HEK293 (cell line): ENCODE measurements around the gene ARL15.

Experiments
- CTCF ChIA-PET: fragments of 350-600 bp; formaldehyde crosslinking; extraction: SDS; loops from one replicate; lab custom pipeline; 2021; ENCODE audit warnings: antibody characterized with exemption; lab: Yijun Ruan, JAX
- POLR2A ChIA-PET: fragments of 300-600 bp; formaldehyde crosslinking; extraction: SDS; loops from one replicate; lab custom pipeline; 2020; ENCODE audit warnings: antibody characterized with exemption, inconsistent platforms; lab: Yijun Ruan, JAX
- H3K27ac ChIP-seq: fragments of 200-500 bp; sonication (Bioruptor generic); 2 replicates; pipeline ENCODE4 v1.5.1; 2014; ENCODE audit warnings: low read depth, low read length, control low read depth, inconsistent platforms; ENCODE audit errors: extremely low read depth
- H3K36me3 ChIP-seq, 2 experiments: fragments of 200-500 bp in 1 of 2; sonication (Bioruptor generic) in 1 of 2; 1 replicate in 1 of 2; 2 replicates in 1 of 2; pipeline ENCODE4 v1.5.1; 2014 to 2017; ENCODE audit warnings: inconsistent platforms in 2 of 2, low read length in 2 of 2; ENCODE audit not compliant: control insufficient read depth in 2 of 2, insufficient read depth in 1 of 2
- H3K4me1 ChIP-seq: fragments of 200-500 bp; sonication (Bioruptor generic); 2 replicates; pipeline ENCODE4 v1.5.1; 2014; ENCODE audit warnings: mild to moderate bottlenecking, low read length, inconsistent platforms; ENCODE audit not compliant: control insufficient read depth, insufficient read depth
- H3K4me3 ChIP-seq: 2 replicates; pipeline ENCODE4 v1.5.1; 2011; ENCODE audit warnings: low read depth, mild to moderate bottlenecking, control low read depth, low read length, moderate library complexity
- H3K9me3 ChIP-seq: fragments of 200-500 bp; sonication (Bioruptor generic); 2 replicates; pipeline ENCODE4 v1.5.1; 2014; ENCODE audit warnings: low read depth, low read length, inconsistent platforms; ENCODE audit not compliant: control insufficient read depth, insufficient read depth
- ATF2 ChIP-seq: fragments of 450-650 bp; formaldehyde crosslinking; IDR thresholded peaks from 2 replicates; pipeline ENCODE4 v1.5.1; 2016; ENCODE audit warnings: missing biosample characterization, missing genetic modification characterization, low read depth
- BCL11B ChIP-seq: fragments of 450-650 bp; formaldehyde crosslinking; IDR thresholded peaks from 2 replicates; pipeline ENCODE4 v1.5.1; 2016; ENCODE audit warnings: low read depth, missing biosample characterization, missing genetic modification characterization
- FEZF1 ChIP-seq: fragments of 450-650 bp; formaldehyde crosslinking; IDR thresholded peaks from 2 replicates; pipeline ENCODE4 v1.5.1; 2016; ENCODE audit warnings: missing biosample characterization, missing genetic modification characterization
- GFI1B ChIP-seq: fragments of 450-650 bp; formaldehyde crosslinking; IDR thresholded peaks from 2 replicates; pipeline ENCODE4 v1.5.1; 2016; ENCODE audit warnings: missing biosample characterization, missing genetic modification characterization
- HOXC10 ChIP-seq: sonication (generic); formaldehyde crosslinking; IDR thresholded peaks from 2 replicates; pipeline ENCODE4 v1.8.1; 2023; ENCODE audit warnings: mild to moderate bottlenecking, missing genetic modification reagents
- OVOL3 ChIP-seq: fragments of 450-650 bp; formaldehyde crosslinking; IDR thresholded peaks from 2 replicates; pipeline ENCODE4 v1.5.1; 2016; ENCODE audit warnings: missing biosample characterization, missing genetic modification characterization
- SCRT2 ChIP-seq: fragments of 450-650 bp; formaldehyde crosslinking; IDR thresholded peaks from 2 replicates; pipeline ENCODE4 v1.5.1; 2016; ENCODE audit warnings: missing biosample characterization, missing genetic modification characterization
- WT1 ChIP-seq: fragments of 450-650 bp; formaldehyde crosslinking; IDR thresholded peaks from 2 replicates; pipeline ENCODE4 v1.5.1; 2016; ENCODE audit warnings: missing biosample characterization, missing genetic modification characterization
- ZBTB10 ChIP-seq: fragments of 450-650 bp; formaldehyde crosslinking; IDR thresholded peaks from 2 replicates; pipeline ENCODE4 v1.5.1; 2016; ENCODE audit warnings: missing biosample characterization, missing genetic modification characterization
- ZBTB20 ChIP-seq: fragments of 450-650 bp; formaldehyde crosslinking; IDR thresholded peaks from 2 replicates; pipeline ENCODE4 v1.5.1; 2016; ENCODE audit warnings: missing biosample characterization, missing genetic modification characterization
- ZNF184 ChIP-seq: fragments of 450-650 bp; IDR thresholded peaks from 2 replicates; pipeline ENCODE4 v1.5.1; 2018; ENCODE audit warnings: missing biosample characterization, mild to moderate bottlenecking, missing genetic modification characterization
- ZNF221 ChIP-seq: fragments of 450-650 bp; formaldehyde crosslinking; IDR thresholded peaks from 2 replicates; pipeline ENCODE4 v1.5.1; 2017; ENCODE audit warnings: missing biosample characterization, missing genetic modification characterization, borderline replicate concordance
- ZNF366 ChIP-seq: fragments of 450-650 bp; formaldehyde crosslinking; conservative IDR thresholded peaks from 2 replicates; pipeline ENCODE4 v1.5.1; 2016; ENCODE audit warnings: missing biosample characterization, missing genetic modification characterization
- ZNF398 ChIP-seq: fragments of 450-650 bp; formaldehyde crosslinking; IDR thresholded peaks from 2 replicates; pipeline ENCODE4 v1.5.1; 2017; ENCODE audit warnings: missing biosample characterization, missing genetic modification characterization
- ZNF549 ChIP-seq: fragments of 450-650 bp; IDR thresholded peaks from 2 replicates; pipeline ENCODE4 v1.5.1; 2018; ENCODE audit warnings: missing biosample characterization, missing genetic modification characterization, mild to moderate bottlenecking, inconsistent platforms, moderate library complexity
- ZNF654 ChIP-seq: fragments of 450-650 bp; formaldehyde crosslinking; IDR thresholded peaks from 2 replicates; pipeline ENCODE4 v1.5.1; 2016; ENCODE audit warnings: low read depth, missing biosample characterization, missing genetic modification characterization
- ZNF670 ChIP-seq: fragments of 450-650 bp; formaldehyde crosslinking; IDR thresholded peaks from 2 replicates; pipeline ENCODE4 v1.5.1; 2016; ENCODE audit warnings: missing biosample characterization, missing genetic modification characterization, low read depth
- ZNF830 ChIP-seq: fragments of 450-650 bp; IDR thresholded peaks from 2 replicates; pipeline ENCODE4 v1.5.0; 2018; ENCODE audit warnings: missing biosample characterization, missing genetic modification characterization, low read depth, mild to moderate bottlenecking, moderate library complexity

ARL15 gene

GRCh38 chr5:54230936-54231685 lies 79.3 kb downstream of the ARL15 start:
- ChIA-PET CTCF (interaction anchor here (0.5 to 3.0 kb wide), 6 partner anchors 8 to 1158 kb away, joined by 3 to 7 read pairs (median 4); no protein-coding TSS in a partner anchor), POLR2A (no interaction called here)
- no peaks in the 10 kb centered on the region for H3K9me3 ChIP-seq
- no peaks in the 10 kb centered on the region for H3K36me3 ChIP-seq
- H3K4me1 ChIP-seq, result no peaks in the 10 kb centered on the region; the same call in 1 of the 2 replicates
- TF ChIP-seq HOXC10, result no peak
- no peak for TF ChIP-seq ZNF830 (tag by site-specific recombination)
- TF ChIP-seq, all 188 proteins: peak for 0
- no peak overlapping the region for H3K4me3 ChIP-seq
- H3K27ac ChIP-seq, result no peak overlapping the region

GRCh38 chr5:54229041-54229780 lies 81.2 kb downstream of the ARL15 start:
- POLR2A ChIA-PET, result no interaction called here
- Histone ChIP-seq H3K4me1 (no peaks in the 10 kb centered on the region; the same call in 1 of the 2 replicates), H3K36me3 (no peaks in the 10 kb centered on the region), H3K4me3 (no peak overlapping the region), H3K9me3 (no peaks in the 10 kb centered on the region), H3K27ac (no peak overlapping the region)
- CTCF ChIA-PET, result interaction anchor here (0.5 to 3.0 kb wide), 34 partner anchors 10 to 1278 kb away, joined by 3 to 12 read pairs (median 4); partner anchors contain the start of gene NDUFS4
- TF ChIP-seq ZNF654, result peak; percentile 67
- TF ChIP-seq ZNF184, result no peak
- peak; percentile 46; the same call in 1 of the 2 replicates for TF ChIP-seq SCRT2 (tag by site-specific recombination)

- POLR2A ChIA-PET, result interaction anchor here (0.6 kb wide), 1 partner anchor 83 kb away, joined by 4 read pairs; the partner anchor contains the start of gene ARL15
- CTCF ChIA-PET, result interaction anchor here (0.6 to 2.4 kb wide), 6 partner anchors 16 to 1056 kb away, joined by 3 to 9 read pairs (median 4); no protein-coding TSS in a partner anchor
- Histone ChIP-seq H3K9me3 (no peaks in the 10 kb centered on the region), H3K36me3 (no peaks in the 10 kb centered on the region), H3K4me3 (no peak overlapping the region), H3K4me1 (no peaks in the 10 kb centered on the region; the same call in 1 of the 2 replicates), H3K27ac (no peak overlapping the region)
- TF ChIP-seq GFI1B (no peak), BCL11B (tag by site-specific recombination) (no peak), ZNF366 (tag by site-specific recombination) (no peak), ZNF221 (tag by site-specific recombination) (no peak), ZNF398 (tag by site-specific recombination) (no peak), ZNF549 (tag by site-specific recombination) (no peak), ZNF670 (tag by site-specific recombination) (no peak), ZBTB10 (tag by site-specific recombination) (no peak), WT1 (no peak), OVOL3 (no peak), ZBTB20 (tag by site-specific recombination) (no peak), ATF2 (tag by site-specific recombination) (no peak), FEZF1 (tag by site-specific recombination) (no peak)
Observed at GRCh38 chr5:54227759-54228158, 82.6 kb downstream of the ARL15 start.
